GM19240 (cell line): Measurements from ENCODE around the gene SUPT6H.

ENCODE experiments used
- DNase-seq: peaks from one replicate; pipeline ENCODE4 v3.0.0; 2011; ENCODE audit warnings: low spot score; ENCODE audit not compliant: insufficient read length

Gene SUPT6H

DNA sequence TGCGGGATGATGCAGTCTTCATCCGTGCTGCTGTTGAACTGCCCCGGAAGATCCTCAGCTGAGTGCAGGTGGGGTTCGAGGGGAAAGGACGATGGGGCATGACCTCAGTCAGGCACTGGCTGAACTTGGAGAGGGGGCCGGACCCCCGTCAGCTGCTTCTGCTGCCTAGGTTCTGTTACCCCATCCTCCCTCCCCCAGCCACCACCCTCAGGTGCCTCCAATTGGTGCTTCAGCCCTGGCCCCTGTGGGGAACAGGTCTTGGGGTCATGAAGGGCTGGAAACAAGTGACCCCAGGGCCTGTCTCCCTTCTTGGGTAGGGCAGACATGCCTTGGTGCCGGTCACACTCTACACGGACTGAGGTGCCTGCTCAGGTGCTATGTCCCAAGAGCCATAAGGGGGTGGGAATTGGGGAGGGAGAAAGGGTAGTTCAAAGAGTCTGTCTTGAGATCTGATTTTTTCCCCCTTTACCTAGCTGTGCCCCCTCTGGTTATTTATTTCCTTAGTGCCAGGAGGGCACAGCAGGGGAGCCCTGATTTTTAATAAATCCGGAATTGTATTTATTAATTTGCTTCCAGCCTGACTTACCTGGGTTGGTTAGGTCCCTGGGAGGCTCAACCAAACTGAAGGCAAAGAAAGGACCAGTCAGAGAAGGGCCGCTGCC lies 87.6 kb downstream of the SUPT6H start:
- DNase-seq = no peak

DNA sequence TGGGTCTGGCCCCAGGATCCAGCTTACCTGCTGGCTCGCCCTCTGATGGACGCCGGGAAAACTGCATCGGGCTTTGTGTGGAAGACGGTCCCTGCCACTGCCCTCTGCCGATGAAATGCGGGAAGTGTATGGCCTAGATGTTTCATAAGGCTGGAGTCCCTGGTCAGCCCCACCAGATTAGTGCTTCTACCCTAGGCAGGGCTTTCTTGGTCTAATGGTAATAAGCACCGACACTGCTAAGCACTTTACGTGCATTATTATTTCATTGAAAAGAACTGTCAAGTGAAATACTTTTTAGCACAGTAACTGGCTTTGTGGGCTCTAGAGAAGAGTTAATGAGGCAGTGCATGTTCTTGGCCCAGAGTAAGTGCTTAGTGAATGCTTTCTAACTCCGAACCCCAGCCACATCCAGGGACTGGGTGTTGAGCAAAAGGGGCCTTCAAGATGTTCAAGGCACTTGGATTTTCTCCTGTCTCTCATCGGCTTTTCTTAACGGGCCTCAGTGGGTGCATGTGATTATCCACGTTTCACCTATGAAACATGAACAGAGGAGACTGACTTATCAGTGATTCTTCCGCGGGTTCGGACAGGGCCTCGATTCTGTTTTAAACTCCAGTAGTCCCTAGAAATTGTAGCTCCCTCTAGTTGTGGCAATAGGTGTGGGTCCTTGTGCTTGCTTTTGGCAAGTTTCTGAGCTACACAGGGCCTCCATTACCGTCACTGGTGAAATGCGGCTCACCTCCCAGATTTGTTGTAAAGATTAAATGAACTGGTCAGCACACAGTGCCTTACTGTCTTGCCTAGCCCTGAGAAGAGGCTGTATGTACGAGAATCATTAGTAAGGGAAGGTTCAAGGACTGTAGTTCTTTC lies 88.4 kb downstream of the SUPT6H start:
- DNase-seq = peak; percentile 70

DNA sequence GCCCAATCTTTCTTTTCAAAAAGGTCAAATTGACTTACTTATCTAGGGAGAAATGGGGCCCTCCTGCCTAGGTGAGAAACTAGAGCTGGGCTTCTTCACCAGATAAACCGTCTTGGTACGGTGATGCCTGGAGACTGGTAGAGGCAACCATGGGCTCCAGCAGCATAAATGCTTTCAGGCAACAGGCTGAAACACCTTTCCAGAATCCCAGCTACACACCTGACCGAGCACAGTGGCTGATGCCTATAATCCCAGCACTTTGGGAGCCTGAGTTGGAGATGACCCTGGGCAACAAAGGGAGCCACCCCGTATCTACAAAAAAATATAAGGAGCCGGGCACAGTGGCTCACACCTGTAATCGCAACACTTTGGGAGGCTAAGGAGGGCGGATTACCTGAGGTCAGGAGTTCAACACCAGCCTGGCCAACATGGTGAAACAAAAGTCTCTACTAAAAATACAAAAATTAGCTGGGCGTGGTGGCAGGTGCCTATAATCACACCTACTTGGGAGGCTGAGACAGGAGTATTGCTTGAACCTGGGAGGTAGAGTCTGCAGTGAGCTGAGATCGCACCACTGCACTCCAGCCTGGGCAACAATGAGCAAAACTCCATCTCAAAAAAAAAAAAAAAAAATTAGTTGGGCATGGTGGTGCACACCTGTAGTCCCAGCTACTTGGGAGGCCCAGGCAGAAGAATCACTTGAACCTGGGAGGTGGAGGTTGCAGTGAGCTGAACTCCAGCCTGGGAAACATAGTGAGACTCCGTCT lies 89.8 kb downstream of the SUPT6H start:
- no peak for DNase-seq
